SK-N-SH (cell line): ENCODE data around the gene PACSIN2. TPM values are rescaled to one million over a fixed set of nuclear protein-coding genes. Genes with fewer than 3 reads are reported as not detected.

Experiments used
- CTCF ChIA-PET: fragments of 300-600, 350-600 bp; formaldehyde crosslinking; extraction: SDS; loops from one replicate; lab custom pipeline; 2021; lab: Yijun Ruan, JAX
- POLR2A ChIA-PET: fragments of 350-600 bp; sonication (Branson Sonifier 250); formaldehyde crosslinking; extraction: SDS; loops from one replicate; lab custom pipeline; 2020; ENCODE audit warnings: antibody characterized with exemption, inconsistent platforms; lab: Yijun Ruan, JAX
- DNase-seq: peaks from one replicate; pipeline ENCODE4 v3.0.0; 2012
- H2AFZ ChIP-seq: fragments of 200-600 bp; sonication (generic); 2 replicates; pipeline ENCODE4 v1.8.1; 2016; ENCODE audit warnings: antibody characterized with exemption, mild to moderate bottlenecking, low read depth
- H3F3A ChIP-seq: fragments of 200-600 bp; sonication (generic); replicated peaks from 2 replicates; pipeline ENCODE3; 2016; ENCODE audit warnings: antibody characterized with exemption, mild to moderate bottlenecking; ENCODE audit not compliant: insufficient read depth
- H3K27ac ChIP-seq, 2 experiments: fragments of 200-500 bp in 1 of 2; fragments of 200-600 bp in 1 of 2; sonication (Bioruptor generic) in 1 of 2; sonication (generic), shearing (Covaris generic) in 1 of 2; 2 replicates each; pipeline versions ENCODE4 v1.5.1 to v1.6.1; 2014 to 2016; ENCODE audit warnings: low read depth in 2 of 2, inconsistent platforms in 1 of 2, low read length in 1 of 2, mild to moderate bottlenecking in 1 of 2, mixed read lengths in 1 of 2
- H3K27me3 ChIP-seq: fragments of 200-600 bp; sonication (generic), shearing (Covaris generic); 2 replicates; pipeline ENCODE4 v1.6.1; 2016; ENCODE audit warnings: mixed run types; ENCODE audit not compliant: insufficient read depth
- H3K36me3 ChIP-seq, 2 experiments: fragments of 200-500 bp in 1 of 2; fragments of 200-600 bp in 1 of 2; sonication (Bioruptor generic) in 1 of 2; sonication (generic) in 1 of 2; replicated peaks in 1 of 2; 2 replicates each; pipeline versions ENCODE3 to v1.5.1; 2014 to 2016; ENCODE audit warnings: low read length in 1 of 2, mild to moderate bottlenecking in 1 of 2; ENCODE audit not compliant: insufficient read depth in 2 of 2, control insufficient read depth in 1 of 2
- H3K4me1 ChIP-seq, 2 experiments: fragments of 200-500 bp in 1 of 2; fragments of 200-600 bp in 1 of 2; sonication (Bioruptor generic) in 1 of 2; sonication (generic), shearing (Covaris generic) in 1 of 2; 2 replicates each; pipeline versions ENCODE4 v1.5.1 to v1.6.1; 2014 to 2016; ENCODE audit warnings: low read depth in 1 of 2, low read length in 1 of 2, mixed run types in 1 of 2; ENCODE audit not compliant: insufficient read depth in 2 of 2, control insufficient read depth in 1 of 2
- H3K4me2 ChIP-seq: fragments of 200-600 bp; sonication (generic), shearing (Covaris generic); 2 replicates; pipeline ENCODE4 v1.6.1; 2017; ENCODE audit warnings: mixed run types
- H3K4me3 ChIP-seq, 2 experiments: fragments of 200-500 bp in 1 of 2; fragments of 200-600 bp in 1 of 2; sonication (Bioruptor generic) in 1 of 2; sonication (generic), shearing (Covaris generic) in 1 of 2; 2 replicates each; pipeline versions ENCODE4 v1.5.1 to v1.8.1; 2014 to 2016; ENCODE audit warnings: low read depth in 2 of 2, inconsistent platforms in 1 of 2, low read length in 1 of 2, mild to moderate bottlenecking in 1 of 2, mixed read lengths in 1 of 2, moderate library complexity in 1 of 2
- H3K79me2 ChIP-seq: fragments of 200-600 bp; sonication (generic); 2 replicates; pipeline ENCODE4 v1.8.1; 2017; ENCODE audit warnings: mild to moderate bottlenecking; ENCODE audit not compliant: insufficient read depth
- H3K9ac ChIP-seq: fragments of 200-600 bp; sonication (generic); 2 replicates; pipeline ENCODE4 v1.6.1; 2017; ENCODE audit warnings: mixed run types
- H3K9me2 ChIP-seq: fragments of 200-600 bp; sonication (generic); 2 replicates; pipeline ENCODE4 v1.6.1; 2017; ENCODE audit warnings: mixed run types
- H3K9me3 ChIP-seq: fragments of 200-600 bp; sonication (generic); 2 replicates; pipeline ENCODE4 v1.6.1; 2017; ENCODE audit warnings: mixed run types, mild to moderate bottlenecking, moderate library complexity
- H4K20me1 ChIP-seq: fragments of 200-600 bp; sonication (generic); 2 replicates; pipeline ENCODE4 v1.6.1; 2017; ENCODE audit warnings: mild to moderate bottlenecking, mixed run types; ENCODE audit not compliant: insufficient read depth
- EZH2phosphoT487 ChIP-seq: fragments of 200-600 bp; sonication (generic); IDR thresholded peaks from 2 replicates; pipeline ENCODE4 v1.6.1; 2017; ENCODE audit warnings: low read depth, mixed run types, mild to moderate bottlenecking, antibody characterized with exemption, moderate library complexity, borderline replicate concordance
- FOXJ3 ChIP-seq: sonication (generic); formaldehyde crosslinking; IDR thresholded peaks from 2 replicates; pipeline ENCODE4 v1.5.1; 2020; ENCODE audit warnings: mild to moderate bottlenecking, missing genetic modification reagents
- FOXM1 ChIP-seq: IDR thresholded peaks from 2 replicates; pipeline ENCODE4 v1.4.0; 2012; ENCODE audit warnings: low read depth, mild to moderate bottlenecking
- NFIC ChIP-seq: IDR thresholded peaks from 2 replicates; pipeline ENCODE4 v1.4.0; 2012; ENCODE audit warnings: borderline replicate concordance
- RAD21 ChIP-seq: IDR thresholded peaks from 2 replicates; pipeline ENCODE4 v1.6.1; 2012; ENCODE audit warnings: mild to moderate bottlenecking, low read length
- RCOR1 ChIP-seq: fragments of 150-350 bp; IDR thresholded peaks from 2 replicates; pipeline ENCODE4 v1.6.1; 2017; ENCODE audit warnings: antibody characterized with exemption, low read length
- SIN3A ChIP-seq: IDR thresholded peaks from 2 replicates; pipeline ENCODE4 v1.6.1; 2012; ENCODE audit warnings: low read depth, mild to moderate bottlenecking, low read length, moderate library complexity, borderline replicate concordance
- SMC3 ChIP-seq: IDR thresholded peaks from 2 replicates; pipeline ENCODE4 v1.6.1; 2012; ENCODE audit warnings: low read depth, low read length, improper control_type of control experiment
- USF1 ChIP-seq: IDR thresholded peaks from 2 replicates; pipeline ENCODE4 v1.4.0; 2012; ENCODE audit warnings: low read depth, borderline replicate concordance
- WGBS: methylation state at CpG from one replicate; pipeline ENCODE4 v1.1.6; 2017; ENCODE audit warnings: low lambda C conversion rate; 5-methylcytosine and 5-hydroxymethylcytosine counted together
- polyA plus RNA-seq, 3 experiments: library from polyadenylated mRNA; depleted of rRNA; stranded (reverse); fragments of >200 nt; gene quantifications; 2 replicates each; pipeline ENCODE4 v1.2.3, GENCODE V29; 2012
- TF ChIP-seq, protein P1 (sequence below): IDR thresholded peaks from 2 replicates; pipeline ENCODE4; 2012
- TF ChIP-seq, protein P2 (sequence below): IDR thresholded peaks from 2 replicates; pipeline ENCODE4 v1.4.0; 2012; ENCODE audit warnings: low read depth, borderline replicate concordance
- TF ChIP-seq, protein P3 (sequence below): fragments of 150-350 bp; IDR thresholded peaks from 2 replicates; pipeline ENCODE4 v1.6.1; 2017; ENCODE audit warnings: antibody characterized with exemption, low read length, low read depth, borderline replicate concordance

PACSIN2 gene
- polyA plus RNA-seq, 1 of the 3 experiments (the other 2 are of a cell fraction): 60.5 TPM

DNA sequence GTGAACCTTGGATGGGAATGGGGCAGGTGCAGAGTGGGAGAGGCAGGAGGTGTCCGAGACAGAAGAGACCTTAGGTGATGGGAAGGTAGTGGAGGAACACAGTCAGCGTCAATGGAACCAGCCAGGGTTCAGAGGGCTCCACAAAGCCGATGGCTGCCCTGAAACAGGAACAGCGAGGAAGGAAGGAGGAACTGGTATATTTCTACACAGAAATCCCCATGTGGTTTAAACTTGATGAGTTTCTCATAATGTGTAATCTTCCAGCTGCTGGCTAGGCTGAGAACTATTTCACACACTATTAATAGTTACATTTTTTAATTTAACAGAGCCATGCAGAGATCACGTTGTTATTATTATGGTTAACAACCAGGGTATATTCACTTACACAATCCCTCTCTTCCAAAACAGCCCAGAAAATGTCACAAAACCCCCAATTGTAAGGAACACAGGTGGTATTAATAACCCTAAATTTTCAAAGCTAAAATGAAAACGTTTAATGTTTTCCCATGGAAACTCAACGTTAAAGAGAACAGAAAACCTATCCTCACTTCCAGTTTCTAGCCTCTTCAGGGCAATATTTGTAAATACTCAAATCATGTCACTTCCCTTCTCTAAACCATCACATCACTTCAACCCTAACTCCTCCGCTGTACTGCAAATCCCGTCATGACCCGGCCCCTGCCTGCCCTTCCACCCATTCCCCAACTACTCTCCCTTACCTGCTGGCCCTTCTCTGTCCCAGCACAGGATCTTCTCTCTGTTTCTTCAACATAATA lies 83.3 kb downstream of the PACSIN2 start:
- Histone ChIP-seq H3K27ac (peak overlapping the region in 1 of 2 experiments; percentile 99; a peak in 1 of 4 replicates), H3K4me3 (no peak overlapping the region), H3K4me1 (peaks cover 2 to 18% of the 10 kb centered on the region in 2 experiments; a peak in 3 of 4 replicates)
- WGBS: 93% methylated on average over 10 of the region's 10 CpGs
- TF ChIP-seq RCOR1 (no peak), SMC3 (no peak), EZH2phosphoT487 (no peak), RAD21 (no peak), USF1 (no peak), NFIC (no peak), FOXJ3 (CRISPR knock-in tag) (no peak), SIN3A (no peak), FOXM1 (no peak)
- TF ChIP-seq, protein P1, sequence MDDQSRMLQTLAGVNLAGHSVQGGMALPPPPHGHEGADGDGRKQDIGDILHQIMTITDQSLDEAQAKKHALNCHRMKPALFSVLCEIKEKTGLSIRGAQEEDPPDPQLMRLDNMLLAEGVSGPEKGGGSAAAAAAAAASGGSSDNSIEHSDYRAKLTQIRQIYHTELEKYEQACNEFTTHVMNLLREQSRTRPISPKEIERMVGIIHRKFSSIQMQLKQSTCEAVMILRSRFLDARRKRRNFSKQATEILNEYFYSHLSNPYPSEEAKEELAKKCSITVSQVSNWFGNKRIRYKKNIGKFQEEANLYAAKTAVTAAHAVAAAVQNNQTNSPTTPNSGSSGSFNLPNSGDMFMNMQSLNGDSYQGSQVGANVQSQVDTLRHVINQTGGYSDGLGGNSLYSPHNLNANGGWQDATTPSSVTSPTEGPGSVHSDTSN: no peak
- TF ChIP-seq, protein P2, sequence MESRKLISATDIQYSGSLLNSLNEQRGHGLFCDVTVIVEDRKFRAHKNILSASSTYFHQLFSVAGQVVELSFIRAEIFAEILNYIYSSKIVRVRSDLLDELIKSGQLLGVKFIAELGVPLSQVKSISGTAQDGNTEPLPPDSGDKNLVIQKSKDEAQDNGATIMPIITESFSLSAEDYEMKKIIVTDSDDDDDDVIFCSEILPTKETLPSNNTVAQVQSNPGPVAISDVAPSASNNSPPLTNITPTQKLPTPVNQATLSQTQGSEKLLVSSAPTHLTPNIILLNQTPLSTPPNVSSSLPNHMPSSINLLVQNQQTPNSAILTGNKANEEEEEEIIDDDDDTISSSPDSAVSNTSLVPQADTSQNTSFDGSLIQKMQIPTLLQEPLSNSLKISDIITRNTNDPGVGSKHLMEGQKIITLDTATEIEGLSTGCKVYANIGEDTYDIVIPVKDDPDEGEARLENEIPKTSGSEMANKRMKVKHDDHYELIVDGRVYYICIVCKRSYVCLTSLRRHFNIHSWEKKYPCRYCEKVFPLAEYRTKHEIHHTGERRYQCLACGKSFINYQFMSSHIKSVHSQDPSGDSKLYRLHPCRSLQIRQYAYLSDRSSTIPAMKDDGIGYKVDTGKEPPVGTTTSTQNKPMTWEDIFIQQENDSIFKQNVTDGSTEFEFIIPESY: no peak
- TF ChIP-seq, protein P3, sequence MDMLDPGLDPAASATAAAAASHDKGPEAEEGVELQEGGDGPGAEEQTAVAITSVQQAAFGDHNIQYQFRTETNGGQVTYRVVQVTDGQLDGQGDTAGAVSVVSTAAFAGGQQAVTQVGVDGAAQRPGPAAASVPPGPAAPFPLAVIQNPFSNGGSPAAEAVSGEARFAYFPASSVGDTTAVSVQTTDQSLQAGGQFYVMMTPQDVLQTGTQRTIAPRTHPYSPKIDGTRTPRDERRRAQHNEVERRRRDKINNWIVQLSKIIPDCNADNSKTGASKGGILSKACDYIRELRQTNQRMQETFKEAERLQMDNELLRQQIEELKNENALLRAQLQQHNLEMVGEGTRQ: no peak
- TF ChIP-seq, all 33 proteins: peak for 0
- DNase-seq: no peak
- ChIA-PET CTCF (no interaction called here), POLR2A (no interaction called here)
- Histone ChIP-seq H4K20me1 (no peaks in the 10 kb centered on the region), H3K36me3 (no peaks in the 10 kb centered on the region), H3K9ac (no peak overlapping the region), H3K4me2 (no peak overlapping the region), H2AFZ (no peak overlapping the region), H3K79me2 (peaks cover 93% of the 10 kb centered on the region), H3F3A (peaks cover 9% of the 10 kb centered on the region), H3K27me3 (no peaks in the 10 kb centered on the region), H3K9me3 (no peaks in the 10 kb centered on the region), H3K9me2 (no peaks in the 10 kb centered on the region)
